Panc1 (cell line): ENCODE results near the gene PDZD8. TPM values are rescaled to one million over a fixed set of nuclear protein-coding genes. Genes with fewer than 3 reads are reported as not detected.

Experiments
- ATAC-seq: fragments of 200-7000 bp; cut with Tn5 transposase; 2 replicates; pipeline ENCODE4 v1.9.1; 2020; ENCODE audit warnings: mild to moderate bottlenecking, moderate library complexity
- BruUV-seq: library from RNA; stranded (reverse); fragments of 400-500 nt; replicated peaks from 2 replicates; lab custom pipeline; 2021; lab: Mats Ljungman, UMichigan
- CTCF ChIA-PET: fragments of 300-600 bp; sonication (Branson Sonifier 250); formaldehyde crosslinking; loops from one replicate; lab custom pipeline; 2022; ENCODE audit warnings: antibody characterized with exemption; lab: Charles Lee
- POLR2A ChIA-PET: fragments of 300-600 bp; sonication (Branson Sonifier 250); formaldehyde crosslinking; loops from one replicate; lab custom pipeline; 2022; ENCODE audit warnings: antibody characterized with exemption; lab: Charles Lee
- DNase-seq: peaks from one replicate; pipeline ENCODE4 v3.0.0-alpha.2; 2010; ENCODE audit warnings: low read depth, low spot score
- H3K27ac ChIP-seq: 2 replicates; pipeline ENCODE4 v1.5.1; 2011; ENCODE audit warnings: mild to moderate bottlenecking, low read length, inconsistent platforms
- H3K27me3 ChIP-seq: fragments of 200-500 bp; sonication (Bioruptor generic); 2 replicates; pipeline ENCODE4 v1.6.0; 2014; ENCODE audit warnings: low read length, inconsistent platforms; ENCODE audit not compliant: control insufficient read depth, insufficient read depth
- H3K36me3 ChIP-seq: fragments of 200-500 bp; sonication (Bioruptor generic); 2 replicates; pipeline ENCODE4 v1.5.1; 2014; ENCODE audit warnings: inconsistent platforms, mild to moderate bottlenecking, low read length, moderate library complexity; ENCODE audit not compliant: control insufficient read depth, insufficient read depth
- H3K4me1 ChIP-seq: 2 replicates; pipeline ENCODE4 v1.5.1; 2011; ENCODE audit warnings: inconsistent platforms, mild to moderate bottlenecking, low read length, moderate library complexity; ENCODE audit not compliant: control insufficient read depth, insufficient read depth
- H3K4me3 ChIP-seq, 2 experiments: 2 replicates each; pipeline ENCODE4 v1.5.1; 2011 to 2012; ENCODE audit warnings: low read depth in 2 of 2, low read length in 2 of 2, mild to moderate bottlenecking in 2 of 2, inconsistent platforms in 1 of 2, moderate library complexity in 1 of 2
- H3K9me3 ChIP-seq: fragments of 200-500 bp; sonication (Bioruptor generic); 2 replicates; pipeline ENCODE4 v1.5.1; 2014; ENCODE audit warnings: low read depth, mild to moderate bottlenecking, inconsistent platforms, low read length, moderate library complexity; ENCODE audit not compliant: control insufficient read depth, insufficient read depth
- POLR2AphosphoS5 ChIP-seq: IDR thresholded peaks from 2 replicates; pipeline ENCODE4 v1.6.1; 2012; ENCODE audit warnings: mild to moderate bottlenecking, low read depth, low read length, moderate library complexity
- SIN3A ChIP-seq: IDR thresholded peaks from 2 replicates; pipeline ENCODE4 v1.6.1; 2012; ENCODE audit warnings: low read depth, mild to moderate bottlenecking, low read length, moderate library complexity, borderline replicate concordance; ENCODE audit not compliant: insufficient read depth
- TCF7L2 ChIP-seq: IDR thresholded peaks from 2 replicates; pipeline ENCODE4 v1.6.1; 2011; ENCODE audit warnings: mild to moderate bottlenecking, low read depth, low read length, inconsistent platforms
- in situ Hi-C: cut with HindIII; loops from 2 replicates; pipeline ENCODE4 v1.10.0; 2016; ENCODE audit warnings: low sequenced_read_pairs, low pct_unique_long_range_greater_than_20kb
- intact Hi-C: fragments of 100-400 bp; cut with micrococcal nuclease; formaldehyde crosslinking; loops from one replicate; pipeline ENCODE4 v1.10.0; 2022; ENCODE audit not compliant: unreplicated experiment
- total RNA-seq: library from RNA; stranded (reverse); gene quantifications from one replicate; pipeline ENCODE4 v1.2.1, GENCODE V29; 2021; ENCODE audit not compliant: unreplicated experiment
- TF ChIP-seq, protein P1 (sequence below), 2 experiments: IDR thresholded peaks; 2 replicates each; pipeline ENCODE4 v1.6.1; 2011 to 2012; ENCODE audit warnings: low read depth in 2 of 2, control low read depth in 1 of 2, low read length in 1 of 2, mild to moderate bottlenecking in 1 of 2, moderate library complexity in 1 of 2; ENCODE audit not compliant: insufficient read depth in 1 of 2
- TF ChIP-seq, protein P2 (sequence below): fragments of 450-650 bp; IDR thresholded peaks from 2 replicates; pipeline ENCODE4 v1.5.1; 2017; ENCODE audit warnings: mild to moderate bottlenecking

The PDZD8 gene
- total RNA-seq, 1 experiment from 2014 or later = 44.7 TPM

GRCh38 chr10:117419921-117420320, 44.7 kb upstream of the PDZD8 start:
- H3K4me3 ChIP-seq = no peak overlapping the region
- H3K27ac ChIP-seq = no peak overlapping the region
- ChIA-PET CTCF (no interaction called here), POLR2A (no interaction called here)
- H3K36me3 ChIP-seq = no peaks in the 10 kb centered on the region
- no TSS peak for BruUV-seq
- DNase-seq = no peak
- TF ChIP-seq, protein P1, sequence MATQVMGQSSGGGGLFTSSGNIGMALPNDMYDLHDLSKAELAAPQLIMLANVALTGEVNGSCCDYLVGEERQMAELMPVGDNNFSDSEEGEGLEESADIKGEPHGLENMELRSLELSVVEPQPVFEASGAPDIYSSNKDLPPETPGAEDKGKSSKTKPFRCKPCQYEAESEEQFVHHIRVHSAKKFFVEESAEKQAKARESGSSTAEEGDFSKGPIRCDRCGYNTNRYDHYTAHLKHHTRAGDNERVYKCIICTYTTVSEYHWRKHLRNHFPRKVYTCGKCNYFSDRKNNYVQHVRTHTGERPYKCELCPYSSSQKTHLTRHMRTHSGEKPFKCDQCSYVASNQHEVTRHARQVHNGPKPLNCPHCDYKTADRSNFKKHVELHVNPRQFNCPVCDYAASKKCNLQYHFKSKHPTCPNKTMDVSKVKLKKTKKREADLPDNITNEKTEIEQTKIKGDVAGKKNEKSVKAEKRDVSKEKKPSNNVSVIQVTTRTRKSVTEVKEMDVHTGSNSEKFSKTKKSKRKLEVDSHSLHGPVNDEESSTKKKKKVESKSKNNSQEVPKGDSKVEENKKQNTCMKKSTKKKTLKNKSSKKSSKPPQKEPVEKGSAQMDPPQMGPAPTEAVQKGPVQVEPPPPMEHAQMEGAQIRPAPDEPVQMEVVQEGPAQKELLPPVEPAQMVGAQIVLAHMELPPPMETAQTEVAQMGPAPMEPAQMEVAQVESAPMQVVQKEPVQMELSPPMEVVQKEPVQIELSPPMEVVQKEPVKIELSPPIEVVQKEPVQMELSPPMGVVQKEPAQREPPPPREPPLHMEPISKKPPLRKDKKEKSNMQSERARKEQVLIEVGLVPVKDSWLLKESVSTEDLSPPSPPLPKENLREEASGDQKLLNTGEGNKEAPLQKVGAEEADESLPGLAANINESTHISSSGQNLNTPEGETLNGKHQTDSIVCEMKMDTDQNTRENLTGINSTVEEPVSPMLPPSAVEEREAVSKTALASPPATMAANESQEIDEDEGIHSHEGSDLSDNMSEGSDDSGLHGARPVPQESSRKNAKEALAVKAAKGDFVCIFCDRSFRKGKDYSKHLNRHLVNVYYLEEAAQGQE (IDR thresholded peaks at IDR 0.05; ENCODE audit: insufficient read depth in 1 of 2, low read depth in 2 of 2, low read length in 1 of 2) = no peak
- TF ChIP-seq POLR2AphosphoS5 (no peak), TCF7L2 (no peak)
- TF ChIP-seq, protein P2, sequence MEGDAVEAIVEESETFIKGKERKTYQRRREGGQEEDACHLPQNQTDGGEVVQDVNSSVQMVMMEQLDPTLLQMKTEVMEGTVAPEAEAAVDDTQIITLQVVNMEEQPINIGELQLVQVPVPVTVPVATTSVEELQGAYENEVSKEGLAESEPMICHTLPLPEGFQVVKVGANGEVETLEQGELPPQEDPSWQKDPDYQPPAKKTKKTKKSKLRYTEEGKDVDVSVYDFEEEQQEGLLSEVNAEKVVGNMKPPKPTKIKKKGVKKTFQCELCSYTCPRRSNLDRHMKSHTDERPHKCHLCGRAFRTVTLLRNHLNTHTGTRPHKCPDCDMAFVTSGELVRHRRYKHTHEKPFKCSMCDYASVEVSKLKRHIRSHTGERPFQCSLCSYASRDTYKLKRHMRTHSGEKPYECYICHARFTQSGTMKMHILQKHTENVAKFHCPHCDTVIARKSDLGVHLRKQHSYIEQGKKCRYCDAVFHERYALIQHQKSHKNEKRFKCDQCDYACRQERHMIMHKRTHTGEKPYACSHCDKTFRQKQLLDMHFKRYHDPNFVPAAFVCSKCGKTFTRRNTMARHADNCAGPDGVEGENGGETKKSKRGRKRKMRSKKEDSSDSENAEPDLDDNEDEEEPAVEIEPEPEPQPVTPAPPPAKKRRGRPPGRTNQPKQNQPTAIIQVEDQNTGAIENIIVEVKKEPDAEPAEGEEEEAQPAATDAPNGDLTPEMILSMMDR = no peak
- no peaks in the 10 kb centered on the region for H3K27me3 ChIP-seq
- no peaks in the 10 kb centered on the region for H3K9me3 ChIP-seq
- H3K4me1 ChIP-seq = no peaks in the 10 kb centered on the region
- no peak for ATAC-seq
- in situ Hi-C loops = no loop called here
- intact Hi-C loops = no loop called here

GRCh38 chr10:117419159-117419558, 43.9 kb upstream of the PDZD8 start:
- no peak for DNase-seq
- H3K4me1 ChIP-seq = no peaks in the 10 kb centered on the region
- ATAC-seq = no peak
- BruUV-seq = no TSS peak
- no peaks in the 10 kb centered on the region for H3K27me3 ChIP-seq
- intact Hi-C loops (no loop called here), in situ Hi-C loops (no loop called here)
- H3K4me3 ChIP-seq = no peak overlapping the region
- H3K36me3 ChIP-seq = no peaks in the 10 kb centered on the region
- no peak overlapping the region for H3K27ac ChIP-seq
- POLR2A ChIA-PET = no interaction called here
- CTCF ChIA-PET = no interaction called here
- no peaks in the 10 kb centered on the region for H3K9me3 ChIP-seq
- TF ChIP-seq SIN3A (no peak), POLR2AphosphoS5 (no peak), TCF7L2 (no peak)
- TF ChIP-seq, protein P1 (IDR thresholded peaks at IDR 0.05; ENCODE audit: insufficient read depth in 1 of 2, low read depth in 2 of 2, low read length in 1 of 2) = no peak
- TF ChIP-seq, protein P2 = no peak
